ENCODE results near the gene WWOX.

GRCh38 chr16:78956859-78957258 lies 857.4 kb downstream of the WWOX start:
- TF ChIP-seq CTCF (conservative IDR thresholded peaks at IDR 0.05 in 1 of 2, IDR thresholded peaks at IDR 0.05 in 1 of 2; ENCODE audit: extremely low read depth in 1 of 2, insufficient read depth in 1 of 2, low read depth in 1 of 2, low read length in 2 of 2) = no peak
- TF ChIP-seq EZH2 (IDR thresholded peaks at IDR 0.05; ENCODE audit: borderline replicate concordance, low read length) = no peak

Data from mammary epithelial cell (primary cell).